NCI-H128 (cell line): ENCODE data around the gene ART1.
"Not testable (repeated sequence)": the region's sequence is repeated elsewhere in the genome, so short reads cannot be mapped to it uniquely, and the experiment has no call there.

ENCODE experiments used
- DNase-seq: peaks from one replicate; lab custom pipeline; 2025; ENCODE audit not compliant: unreplicated experiment; lab: John Stamatoyannopoulos, UW

ART1 gene

GRCh38 chr11:3644817-3645235 is at the start of gene ART1:
Gene ART1, plus strand, starts transcription at chr11:3645128. Its CDS starts 14,086 bp downstream, at chr11:3659214.
- DNase-seq = no peak

GRCh38 chr11:3597743-3598142 is 47.2 kb upstream of the ART1 start:
- DNase-seq = not testable (repeated sequence)

- not testable (repeated sequence) for DNase-seq
Measured at GRCh38 chr11:3600201-3600600, 44.7 kb upstream of the ART1 start.

GRCh38 chr11:3604167-3604566 is 40.8 kb upstream of the ART1 start:
- no peak for DNase-seq

GRCh38 chr11:3605283-3605662 is 39.7 kb upstream of the ART1 start:
- DNase-seq = no peak

GRCh38 chr11:3605771-3606203 is 39.1 kb upstream of the ART1 start:
- DNase-seq = no peak

GRCh38 chr11:3609416-3610265 is 35.3 kb upstream of the ART1 start:
- no peak for DNase-seq

- no peak for DNase-seq
Measured at GRCh38 chr11:3610846-3611245, 34.1 kb upstream of the ART1 start.

GRCh38 chr11:3611976-3612678 is 32.8 kb upstream of the ART1 start:
- no peak for DNase-seq

- DNase-seq = no peak
Measured at GRCh38 chr11:3613998-3614741, 30.8 kb upstream of the ART1 start.

GRCh38 chr11:3614742-3615171 is 30.2 kb upstream of the ART1 start:
- DNase-seq = no peak

- DNase-seq = no peak
Measured at GRCh38 chr11:3615998-3616397, 28.9 kb upstream of the ART1 start.

- DNase-seq = no peak
Measured at GRCh38 chr11:3616721-3617460, 28.0 kb upstream of the ART1 start.

GRCh38 chr11:3617990-3618389 is 26.9 kb upstream of the ART1 start:
- no peak for DNase-seq

GRCh38 chr11:3622521-3622920 is 22.4 kb upstream of the ART1 start:
- DNase-seq = no peak

GRCh38 chr11:3623121-3623520 is 21.8 kb upstream of the ART1 start:
- DNase-seq = no peak

- no peak for DNase-seq
Measured at GRCh38 chr11:3623767-3624458, 21.0 kb upstream of the ART1 start.

GRCh38 chr11:3626250-3626960 is 18.5 kb upstream of the ART1 start:
- DNase-seq = no peak

GRCh38 chr11:3627291-3627690 is 17.6 kb upstream of the ART1 start:
- no peak for DNase-seq

GRCh38 chr11:3631331-3631730 is 13.6 kb upstream of the ART1 start:
- no peak for DNase-seq
